Mucosa of descending colon (tissue), 3 donors: Measurements from ENCODE around the gene PRR20A. TPM values are rescaled to one million over a fixed set of nuclear protein-coding genes. Genes with fewer than 3 reads are reported as not detected.
"Not testable (repeated sequence)": the region's sequence is repeated elsewhere in the genome, so short reads cannot be mapped to it uniquely, and the experiment has no call there.

Experiments
- ATAC-seq: fragments of 200-7000 bp; cut with Tn5 transposase; one replicate; pipeline ENCODE4 v1.9.1; 2020; ENCODE audit warnings: mild to moderate bottlenecking, moderate library complexity
- DNase-seq, 3 donors: peaks; one replicate each; pipeline ENCODE4 v3.0.0-alpha.2; 2020
- H3K36me3 ChIP-seq: fragments of 200-600 bp; one replicate; pipeline ENCODE4 v1.8.0; 2021; ENCODE audit warnings: low read depth, mild to moderate bottlenecking
- H3K4me1 ChIP-seq: fragments of 200-600 bp; one replicate; pipeline ENCODE4 v1.8.0; 2021; ENCODE audit warnings: low read depth, mild to moderate bottlenecking
- H3K4me3 ChIP-seq: fragments of 200-600 bp; one replicate; pipeline ENCODE4 v1.8.0; 2021; ENCODE audit warnings: mild to moderate bottlenecking
- H3K9me3 ChIP-seq: fragments of 200-600 bp; one replicate; pipeline ENCODE4 v1.8.0; 2021; ENCODE audit warnings: mild to moderate bottlenecking
- intact Hi-C, 2 donors: fragments of 100-400 bp; cut with DNase I in 1 of 2; cut with micrococcal nuclease in 1 of 2; formaldehyde crosslinking; loops; one replicate each; pipeline versions ENCODE4 v1.11.0 to v1.11.1; 2022; cut with DNase I, micrococcal nuclease
- long read RNA-seq, 2 donors: library from polyadenylated mRNA; unstranded; transcript quantifications; one replicate each; pipeline ENCODE4 v2.0.0, GENCODE V29; 2019 to 2021
- total RNA-seq, 3 donors: library from RNA; stranded (reverse); fragmentation: NEBNext Ultra II Directional in 2 of 3; extraction: Animal tissue kit (Norgen Biotek cat#: 25700) in 2 of 3; gene quantifications; one replicate each; pipeline versions ENCODE4 v1.2.1 to v1.2.4, GENCODE V29; 2021 to 2023
- TF ChIP-seq, protein P1 (sequence below): fragments of 200-600 bp; IDR thresholded peaks from one replicate; pipeline ENCODE4 v1.8.0; 2022; ENCODE audit warnings: antibody characterized with exemption, mild to moderate bottlenecking
- donor health status: DM: no; HTN: no; CAD: no; lungs with moderate emphysema.
- donor health status: DM: no; HTN: no; CAD: no.
- donor health status: DM: no; HTN: yes; CAD: no.

Gene PRR20A
- not detected for total RNA-seq
- long read RNA-seq, donor 1, result 0 reads
- long read RNA-seq, donor 2, result 0 reads

DNA sequence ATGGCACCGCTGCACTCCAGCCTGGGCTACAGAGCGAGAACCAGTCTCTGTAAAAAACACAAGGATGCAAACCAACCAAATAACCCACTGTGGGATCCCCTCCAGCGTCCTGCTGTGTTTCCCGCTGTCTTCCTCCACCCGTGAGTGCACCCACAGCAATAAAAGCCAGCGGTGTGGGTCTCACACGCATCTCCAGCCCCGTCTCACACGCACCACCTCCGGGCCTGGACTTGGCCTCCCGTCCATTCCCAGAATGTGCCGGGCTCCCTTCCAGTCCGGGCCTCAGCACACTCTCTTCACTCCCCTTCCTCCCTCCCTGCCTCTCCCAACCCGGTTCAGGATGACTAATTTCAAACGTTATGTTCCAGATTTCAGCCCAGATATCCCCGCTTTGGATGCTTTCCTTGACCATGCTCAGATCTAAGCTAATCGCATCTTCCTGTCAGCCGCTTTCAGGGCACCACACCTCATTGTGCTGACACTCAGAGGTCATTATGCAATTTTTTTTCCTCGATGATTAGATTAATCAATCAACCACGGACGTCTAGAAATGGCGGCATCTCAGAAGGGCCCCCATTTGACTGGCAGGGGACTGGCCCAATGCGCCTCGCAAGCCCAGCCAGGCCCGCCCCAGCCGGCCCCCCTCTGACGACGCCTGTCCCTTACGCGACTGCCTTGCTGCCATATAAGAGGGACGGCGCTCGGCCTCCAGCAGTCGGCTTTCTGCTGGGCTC lies at the start of gene PRR20A:
TSS of gene PRR20A (plus strand) at position 684 of the 734 bp plus-strand sequence. CDS start 387 bp downstream, outside the sequence.
- DNase-seq, ATAC-seq, H3K9me3 ChIP-seq, H3K4me1 ChIP-seq, H3K36me3 ChIP-seq, intact Hi-C loops, H3K4me3 ChIP-seq: not testable (repeated sequence)

DNA sequence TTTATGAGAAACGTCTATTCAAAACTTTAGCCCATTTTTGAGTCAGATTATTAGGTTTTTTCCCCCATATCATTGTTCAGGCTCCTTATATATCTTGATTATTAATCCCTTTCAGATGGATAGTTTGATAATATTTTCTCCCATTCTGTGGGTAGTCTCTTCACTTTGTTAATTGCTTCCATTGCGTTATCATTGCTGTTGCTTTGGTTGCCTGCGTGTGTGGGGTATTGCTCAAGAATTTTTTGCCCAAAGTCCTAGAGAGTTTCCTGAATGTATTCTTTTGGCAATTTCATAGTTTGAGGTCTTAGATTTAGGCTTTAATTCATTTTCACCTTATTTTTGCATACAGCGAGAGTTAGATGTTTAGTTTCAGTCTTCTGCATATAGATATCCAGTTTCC lies 25.8 kb upstream of the PRR20A start:
- no peak overlapping the region for H3K4me3 ChIP-seq
- DNase-seq (no peak), ATAC-seq (no peak)
- TF ChIP-seq, protein P1, sequence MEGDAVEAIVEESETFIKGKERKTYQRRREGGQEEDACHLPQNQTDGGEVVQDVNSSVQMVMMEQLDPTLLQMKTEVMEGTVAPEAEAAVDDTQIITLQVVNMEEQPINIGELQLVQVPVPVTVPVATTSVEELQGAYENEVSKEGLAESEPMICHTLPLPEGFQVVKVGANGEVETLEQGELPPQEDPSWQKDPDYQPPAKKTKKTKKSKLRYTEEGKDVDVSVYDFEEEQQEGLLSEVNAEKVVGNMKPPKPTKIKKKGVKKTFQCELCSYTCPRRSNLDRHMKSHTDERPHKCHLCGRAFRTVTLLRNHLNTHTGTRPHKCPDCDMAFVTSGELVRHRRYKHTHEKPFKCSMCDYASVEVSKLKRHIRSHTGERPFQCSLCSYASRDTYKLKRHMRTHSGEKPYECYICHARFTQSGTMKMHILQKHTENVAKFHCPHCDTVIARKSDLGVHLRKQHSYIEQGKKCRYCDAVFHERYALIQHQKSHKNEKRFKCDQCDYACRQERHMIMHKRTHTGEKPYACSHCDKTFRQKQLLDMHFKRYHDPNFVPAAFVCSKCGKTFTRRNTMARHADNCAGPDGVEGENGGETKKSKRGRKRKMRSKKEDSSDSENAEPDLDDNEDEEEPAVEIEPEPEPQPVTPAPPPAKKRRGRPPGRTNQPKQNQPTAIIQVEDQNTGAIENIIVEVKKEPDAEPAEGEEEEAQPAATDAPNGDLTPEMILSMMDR, result no peak
- H3K9me3 ChIP-seq, result no peaks in the 10 kb centered on the region
- no peaks in the 10 kb centered on the region for H3K4me1 ChIP-seq
- intact Hi-C loops, result no loop called here
- no peaks in the 10 kb centered on the region for H3K36me3 ChIP-seq

GRCh38 chr13:57123681-57124080 lies 17.0 kb upstream of the PRR20A start:
- H3K4me1 ChIP-seq, result no peaks in the 10 kb centered on the region
- DNase-seq (no peak), ATAC-seq (no peak)
- H3K4me3 ChIP-seq, result no peak overlapping the region
- H3K36me3 ChIP-seq, result no peaks in the 10 kb centered on the region
- intact Hi-C loops, result no loop called here
- TF ChIP-seq, protein P1, result no peak
- H3K9me3 ChIP-seq, result no peaks in the 10 kb centered on the region

GRCh38 chr13:57128909-57129308 lies 11.8 kb upstream of the PRR20A start:
- ATAC-seq (no peak), DNase-seq (no peak)
- H3K9me3 ChIP-seq, result no peaks in the 10 kb centered on the region
- intact Hi-C loops, result no loop called here
- no peaks in the 10 kb centered on the region for H3K4me1 ChIP-seq
- H3K4me3 ChIP-seq, result no peak overlapping the region
- no peaks in the 10 kb centered on the region for H3K36me3 ChIP-seq
- TF ChIP-seq, protein P1, result no peak

DNA sequence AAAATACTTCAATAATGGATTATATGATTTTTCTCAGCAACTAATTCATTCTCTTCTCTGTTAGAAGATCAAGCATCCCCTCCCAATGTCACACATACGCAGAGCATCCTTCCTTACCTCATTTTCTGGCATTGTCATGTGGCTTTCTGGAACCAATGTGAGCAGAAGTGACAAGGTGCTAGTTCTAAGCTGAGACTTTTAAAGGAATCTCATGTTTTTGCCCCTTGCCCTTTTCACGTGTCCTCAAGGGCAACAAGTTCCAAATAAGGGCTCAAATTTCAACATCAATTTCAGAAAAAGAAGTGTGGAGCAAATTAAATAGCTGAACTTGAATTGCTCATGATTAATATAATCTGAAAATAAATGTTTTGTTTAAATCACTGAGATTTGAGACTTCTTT lies 4.6 kb upstream of the PRR20A start:
- TF ChIP-seq, protein P1, result no peak
- no peak for ATAC-seq
- intact Hi-C loops, result no loop called here
- no peak for DNase-seq
- H3K9me3 ChIP-seq, result no peaks in the 10 kb centered on the region
- H3K4me3 ChIP-seq, result no peak overlapping the region
- H3K4me1 ChIP-seq, result no peaks in the 10 kb centered on the region
- H3K36me3 ChIP-seq, result no peaks in the 10 kb centered on the region

DNA sequence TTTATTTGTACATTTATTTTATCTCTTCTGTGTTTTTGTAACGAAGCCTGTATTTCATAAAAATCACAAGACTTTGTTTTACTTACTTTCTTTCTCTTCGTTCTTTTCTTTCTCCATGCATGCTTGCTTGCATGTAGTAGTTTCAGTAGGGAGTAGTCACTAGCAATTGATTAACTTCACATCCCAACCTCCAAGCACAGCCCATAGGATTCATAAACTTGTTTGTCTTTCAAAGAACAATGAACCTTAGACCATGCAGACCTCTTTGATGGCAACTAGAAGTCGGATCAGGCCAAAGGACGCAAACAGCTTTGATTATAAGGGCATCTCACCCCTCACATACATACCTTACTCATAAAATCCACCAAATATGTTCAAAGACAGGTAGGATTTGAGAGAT lies 3.1 kb upstream of the PRR20A start:
- DNase-seq (peak in 1 of 3 donors; percentile 28), ATAC-seq (peak; percentile 88)
- intact Hi-C loops, result no loop called here

More for the DNA sequence above, 3.1 kb upstream of the PRR20A start:
- Histone ChIP-seq H3K4me3 (no peak overlapping the region), H3K9me3 (no peaks in the 10 kb centered on the region), H3K4me1 (no peaks in the 10 kb centered on the region), H3K36me3 (no peaks in the 10 kb centered on the region)
- TF ChIP-seq, protein P1, result no peak
